ENCODE data around the gene LYAR. TPM values are rescaled to one million over a fixed set of nuclear protein-coding genes. Genes with fewer than 3 reads are reported as not detected.
"Not testable (repeated sequence)": the region's sequence is repeated elsewhere in the genome, so short reads cannot be mapped to it uniquely, and the experiment has no call there.

LYAR gene
- polyA plus RNA-seq, 1 of the 3 experiments (the other 2 are of a cell fraction): 11.2 TPM

DNA sequence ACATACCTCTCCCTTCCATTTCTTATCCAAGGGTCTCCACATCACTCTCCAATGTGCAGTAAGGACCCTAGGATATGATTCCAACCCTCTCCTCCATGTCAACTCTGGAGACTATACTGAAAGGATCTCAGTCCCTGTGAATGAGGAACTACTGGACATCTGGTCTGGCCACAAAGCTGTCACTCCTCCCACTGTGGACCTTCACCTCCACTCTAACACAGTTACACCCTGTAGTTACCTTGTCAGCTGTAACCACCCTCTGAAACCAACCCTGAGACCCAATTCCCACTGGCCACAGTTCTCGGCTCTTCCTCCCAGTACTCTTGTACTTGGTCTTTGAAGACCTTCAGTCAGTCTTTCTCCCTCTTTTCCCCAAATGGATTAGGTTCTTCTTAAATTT, 44.8 kb downstream of the LYAR start:
- CTCF ChIA-PET: no interaction called here

DNA sequence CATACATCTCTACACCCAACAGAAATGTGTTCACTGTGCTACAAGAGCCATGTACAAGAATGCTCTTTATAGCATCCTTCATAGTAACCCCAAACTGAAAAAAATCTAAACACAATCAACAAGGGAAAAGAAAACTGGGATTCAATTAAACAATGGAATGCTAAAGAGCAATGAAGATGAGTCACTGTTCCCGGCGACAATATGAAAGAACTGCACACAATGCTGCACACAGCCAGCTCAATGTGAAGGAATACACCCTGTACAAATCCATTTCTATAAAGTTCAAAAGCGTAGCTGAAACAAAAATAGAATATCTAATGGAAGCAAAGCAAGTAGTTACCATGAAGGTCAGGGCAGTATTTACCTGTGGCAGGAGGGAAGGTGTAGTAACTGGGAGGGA, 50.4 kb downstream of the LYAR start:
- POLR2A ChIA-PET; H3K4me3 ChIP-seq (ENCODE audit: low read depth in 2 of 2, low read length in 1 of 2); CTCF ChIA-PET: not testable (repeated sequence)

More for the DNA sequence above, 44.8 kb downstream of the LYAR start:
- Histone ChIP-seq H3K4me1 (ENCODE audit: control insufficient read depth in 1 of 2, insufficient read depth in 2 of 2, low read depth in 1 of 2, low read length in 1 of 2) (peaks cover 5 to 11% of the 10 kb centered on the region in 2 experiments), H3K27me3 (ENCODE audit: insufficient read depth) (no peaks in the 10 kb centered on the region), H3K4me2 (no peak overlapping the region), H3K27ac (ENCODE audit: low read depth in 2 of 2, low read length in 1 of 2) (no peak overlapping the region), H3K4me3 (ENCODE audit: low read depth in 2 of 2, low read length in 1 of 2) (no peak overlapping the region), H3K36me3 (replicated peaks in 1 of 2; ENCODE audit: control insufficient read depth in 1 of 2, insufficient read depth in 2 of 2, low read length in 1 of 2) (peaks cover 32 to 36% of the 10 kb centered on the region in 2 experiments), H2AFZ (ENCODE audit: low read depth) (no peak overlapping the region), H3F3A (replicated peaks; ENCODE audit: insufficient read depth) (no peaks in the 10 kb centered on the region), H3K79me2 (ENCODE audit: insufficient read depth) (peaks cover 12% of the 10 kb centered on the region; the same call in 1 of the 2 replicates), H4K20me1 (ENCODE audit: insufficient read depth) (no peaks in the 10 kb centered on the region), H3K9me2 (no peaks in the 10 kb centered on the region), H3K9ac (no peak overlapping the region), H3K9me3 (no peaks in the 10 kb centered on the region)
- WGBS (ENCODE audit: low lambda C conversion rate): 95% methylated on average over 1 of the region's 1 CpG
- DNase-seq: no peak
- POLR2A ChIA-PET: no interaction called here
- TF ChIP-seq TEAD4 (IDR thresholded peaks at IDR 0.05; ENCODE audit: borderline replicate concordance, insufficient read depth) (no peak), RAD21 (IDR thresholded peaks at IDR 0.05; ENCODE audit: low read length) (no peak), FOXJ3 (CRISPR knock-in tag; IDR thresholded peaks at IDR 0.05) (no peak), RCOR1 (IDR thresholded peaks at IDR 0.05; ENCODE audit: low read length) (no peak), GATA2 (CRISPR knock-in tag; IDR thresholded peaks at IDR 0.05) (no peak), FOSL2 (IDR thresholded peaks at IDR 0.05; ENCODE audit: borderline replicate concordance, low read depth) (no peak), NRF1 (IDR thresholded peaks at IDR 0.05; ENCODE audit: low read depth, low read length) (no peak), FOXM1 (IDR thresholded peaks at IDR 0.05; ENCODE audit: low read depth) (no peak), YY1 (IDR thresholded peaks at IDR 0.05; ENCODE audit: low read depth) (no peak), MEF2A (IDR thresholded peaks at IDR 0.05; ENCODE audit: borderline replicate concordance, low read depth) (no peak), TAF1 (IDR thresholded peaks at IDR 0.05; ENCODE audit: borderline replicate concordance, low read depth, low read length) (no peak), MXI1 (IDR thresholded peaks at IDR 0.05; ENCODE audit: low read depth, low read length) (no peak)
- TF ChIP-seq, protein P1, sequence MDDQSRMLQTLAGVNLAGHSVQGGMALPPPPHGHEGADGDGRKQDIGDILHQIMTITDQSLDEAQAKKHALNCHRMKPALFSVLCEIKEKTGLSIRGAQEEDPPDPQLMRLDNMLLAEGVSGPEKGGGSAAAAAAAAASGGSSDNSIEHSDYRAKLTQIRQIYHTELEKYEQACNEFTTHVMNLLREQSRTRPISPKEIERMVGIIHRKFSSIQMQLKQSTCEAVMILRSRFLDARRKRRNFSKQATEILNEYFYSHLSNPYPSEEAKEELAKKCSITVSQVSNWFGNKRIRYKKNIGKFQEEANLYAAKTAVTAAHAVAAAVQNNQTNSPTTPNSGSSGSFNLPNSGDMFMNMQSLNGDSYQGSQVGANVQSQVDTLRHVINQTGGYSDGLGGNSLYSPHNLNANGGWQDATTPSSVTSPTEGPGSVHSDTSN (IDR thresholded peaks at IDR 0.05): no peak
- TF ChIP-seq, protein P2, sequence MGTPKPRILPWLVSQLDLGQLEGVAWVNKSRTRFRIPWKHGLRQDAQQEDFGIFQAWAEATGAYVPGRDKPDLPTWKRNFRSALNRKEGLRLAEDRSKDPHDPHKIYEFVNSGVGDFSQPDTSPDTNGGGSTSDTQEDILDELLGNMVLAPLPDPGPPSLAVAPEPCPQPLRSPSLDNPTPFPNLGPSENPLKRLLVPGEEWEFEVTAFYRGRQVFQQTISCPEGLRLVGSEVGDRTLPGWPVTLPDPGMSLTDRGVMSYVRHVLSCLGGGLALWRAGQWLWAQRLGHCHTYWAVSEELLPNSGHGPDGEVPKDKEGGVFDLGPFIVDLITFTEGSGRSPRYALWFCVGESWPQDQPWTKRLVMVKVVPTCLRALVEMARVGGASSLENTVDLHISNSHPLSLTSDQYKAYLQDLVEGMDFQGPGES (IDR thresholded peaks at IDR 0.05; ENCODE audit: low read depth, low read length): no peak

More for the DNA sequence above, 50.4 kb downstream of the LYAR start:
- not testable (repeated sequence) for H3K4me1 ChIP-seq (ENCODE audit: control insufficient read depth in 1 of 2, insufficient read depth in 2 of 2, low read depth in 1 of 2, low read length in 1 of 2); DNase-seq; H2AFZ ChIP-seq (ENCODE audit: low read depth); H3F3A ChIP-seq (replicated peaks; ENCODE audit: insufficient read depth); H3K27me3 ChIP-seq (ENCODE audit: insufficient read depth); H3K9me3 ChIP-seq; H3K27ac ChIP-seq (ENCODE audit: low read depth in 2 of 2, low read length in 1 of 2); H3K4me2 ChIP-seq; H3K79me2 ChIP-seq (ENCODE audit: insufficient read depth); H3K9ac ChIP-seq; H4K20me1 ChIP-seq (ENCODE audit: insufficient read depth); H3K9me2 ChIP-seq
- H3K36me3 ChIP-seq (replicated peaks in 1 of 2; ENCODE audit: control insufficient read depth in 1 of 2, insufficient read depth in 2 of 2, low read length in 1 of 2): peaks cover 50 to 55% of the 10 kb centered on the region in 2 experiments
- 91% methylated on average over 3 of the region's 3 CpGs for WGBS (ENCODE audit: low lambda C conversion rate)

Measured in SK-N-SH (cell line).